ENCODE measurements around the gene FGFR2.

The FGFR2 gene

DNA sequence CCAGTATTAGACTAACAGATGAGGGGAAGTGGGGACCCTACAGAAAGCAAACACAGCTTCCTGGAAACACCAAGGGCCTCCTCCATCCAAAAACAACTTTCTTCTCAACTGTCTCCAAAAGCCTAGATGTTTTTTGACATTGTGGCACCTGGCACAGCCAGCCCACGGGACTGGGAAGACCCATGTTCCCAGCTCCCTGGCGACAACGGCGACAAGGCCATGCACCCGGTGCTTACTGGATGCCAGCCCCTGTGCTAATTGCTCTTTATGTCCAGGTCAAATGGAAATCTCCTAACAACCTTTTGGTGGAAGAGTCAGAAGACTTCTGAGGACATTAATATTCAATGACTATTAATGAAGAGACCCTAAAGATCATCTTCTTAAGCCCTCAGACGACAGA lies 7.1 kb downstream of the FGFR2 start:
- TF ChIP-seq RAD21 (IDR thresholded peaks at IDR 0.05; ENCODE audit: low read depth): no peak

- no peak for TF ChIP-seq TAF1 (IDR thresholded peaks at IDR 0.05; ENCODE audit: low read depth)
- TF ChIP-seq YY1 (IDR thresholded peaks at IDR 0.05; ENCODE audit: low read depth): no peak
- no peak for TF ChIP-seq EP300 (IDR thresholded peaks at IDR 0.05; ENCODE audit: borderline replicate concordance)
- TF ChIP-seq EGR1 (IDR thresholded peaks at IDR 0.05): no peak
- TF ChIP-seq CREB1 (IDR thresholded peaks at IDR 0.05; ENCODE audit: low read depth): no peak
Measured at GRCh38 chr10:121590772-121591171, 7.5 kb downstream of the FGFR2 start.

DNA sequence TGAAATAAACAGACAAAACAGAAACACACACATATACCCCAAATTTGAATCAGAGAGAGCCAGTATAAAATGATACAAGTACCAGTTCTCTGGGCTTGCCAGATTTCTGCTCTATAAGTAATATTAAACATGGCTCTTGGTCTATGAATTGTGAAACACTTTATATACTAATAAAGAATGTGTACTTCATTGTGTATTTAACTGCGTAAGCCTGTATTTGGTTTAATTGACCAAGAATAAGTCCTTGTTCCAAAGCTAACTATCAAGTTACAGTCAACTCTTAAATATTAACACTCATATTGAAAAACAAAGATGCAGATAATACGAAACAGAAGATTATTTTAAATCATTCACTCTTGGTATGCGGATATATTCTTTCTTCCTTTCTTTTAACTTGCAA lies 8.7 kb downstream of the FGFR2 start:
- TF ChIP-seq NFIC (IDR thresholded peaks at IDR 0.05) (no peak), TEAD4 (IDR thresholded peaks at IDR 0.05) (no peak), FOXM1 (IDR thresholded peaks at IDR 0.05; ENCODE audit: borderline replicate concordance, low read depth) (no peak), EGR1 (IDR thresholded peaks at IDR 0.05) (no peak), RAD21 (IDR thresholded peaks at IDR 0.05; ENCODE audit: low read depth) (no peak), ZBTB7A (IDR thresholded peaks at IDR 0.05; ENCODE audit: low read depth) (no peak), TCF12 (IDR thresholded peaks at IDR 0.05; ENCODE audit: low read depth) (no peak), TAF1 (IDR thresholded peaks at IDR 0.05; ENCODE audit: low read depth) (no peak), EP300 (IDR thresholded peaks at IDR 0.05; ENCODE audit: borderline replicate concordance) (no peak), REST (IDR thresholded peaks at IDR 0.05; ENCODE audit: low read depth) (no peak), USF1 (IDR thresholded peaks at IDR 0.05) (no peak), CREB1 (IDR thresholded peaks at IDR 0.05; ENCODE audit: low read depth) (no peak), MAX (IDR thresholded peaks at IDR 0.05) (no peak), CEBPB (IDR thresholded peaks at IDR 0.05) (no peak), YY1 (IDR thresholded peaks at IDR 0.05; ENCODE audit: low read depth) (no peak)

DNA sequence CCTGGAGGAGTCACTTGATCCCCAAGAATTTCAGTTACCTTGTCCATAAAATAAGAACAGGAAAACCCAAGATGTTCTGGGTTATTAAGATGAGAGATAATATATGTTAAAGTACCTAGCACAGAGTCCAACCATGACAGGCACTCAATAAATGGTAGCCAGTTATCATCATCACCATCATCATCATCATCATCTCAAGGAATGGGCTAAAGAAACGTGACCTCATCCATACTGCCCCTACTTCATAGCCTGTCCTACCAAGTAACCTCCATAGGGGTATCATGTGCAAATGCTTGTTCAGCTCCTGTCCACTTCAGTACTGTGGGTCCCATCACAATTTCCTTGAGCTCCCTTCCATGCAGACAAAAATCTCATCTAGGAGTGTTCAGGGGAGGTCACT lies 14.4 kb downstream of the FGFR2 start:
- no peak for TF ChIP-seq CEBPB (IDR thresholded peaks at IDR 0.05)
- no peak for TF ChIP-seq RAD21 (IDR thresholded peaks at IDR 0.05; ENCODE audit: low read depth)
- TF ChIP-seq FOXM1 (IDR thresholded peaks at IDR 0.05; ENCODE audit: borderline replicate concordance, low read depth): no peak
- no peak for TF ChIP-seq TEAD4 (IDR thresholded peaks at IDR 0.05)
- no peak for TF ChIP-seq CREB1 (IDR thresholded peaks at IDR 0.05; ENCODE audit: low read depth)
- TF ChIP-seq MAX (IDR thresholded peaks at IDR 0.05): no peak
- no peak for TF ChIP-seq TCF12 (IDR thresholded peaks at IDR 0.05; ENCODE audit: low read depth)
- TF ChIP-seq YY1 (IDR thresholded peaks at IDR 0.05; ENCODE audit: low read depth): no peak
- TF ChIP-seq REST (IDR thresholded peaks at IDR 0.05; ENCODE audit: low read depth): no peak

DNA sequence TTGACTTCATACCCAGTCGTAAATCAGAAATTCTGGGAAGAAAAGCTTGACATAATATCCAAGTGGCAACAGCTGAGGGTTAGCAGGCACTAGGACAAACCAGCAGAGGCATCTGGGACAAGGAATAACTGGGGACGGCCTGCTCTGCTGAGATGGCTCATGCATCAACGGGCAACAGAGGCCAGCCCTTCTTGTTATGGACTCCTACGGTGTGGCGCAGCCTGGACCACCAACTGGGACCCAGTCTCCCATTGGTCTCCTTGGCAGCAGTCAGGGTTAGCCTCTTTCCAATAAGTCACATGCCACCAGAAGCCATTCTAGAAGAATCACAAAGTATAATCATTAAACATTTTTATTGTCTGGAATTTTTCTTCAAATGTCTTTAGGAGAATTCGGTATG lies 15.0 kb downstream of the FGFR2 start:
- TF ChIP-seq FOXM1 (IDR thresholded peaks at IDR 0.05; ENCODE audit: borderline replicate concordance, low read depth) (no peak), REST (IDR thresholded peaks at IDR 0.05; ENCODE audit: low read depth) (no peak), YY1 (IDR thresholded peaks at IDR 0.05; ENCODE audit: low read depth) (no peak), TCF12 (IDR thresholded peaks at IDR 0.05; ENCODE audit: low read depth) (no peak), EP300 (IDR thresholded peaks at IDR 0.05; ENCODE audit: borderline replicate concordance) (no peak), RAD21 (IDR thresholded peaks at IDR 0.05; ENCODE audit: low read depth) (no peak), MAX (IDR thresholded peaks at IDR 0.05) (no peak), CEBPB (IDR thresholded peaks at IDR 0.05) (no peak), EGR1 (IDR thresholded peaks at IDR 0.05) (no peak), NFIC (IDR thresholded peaks at IDR 0.05) (no peak), TEAD4 (IDR thresholded peaks at IDR 0.05) (no peak), USF1 (IDR thresholded peaks at IDR 0.05) (no peak), CREB1 (IDR thresholded peaks at IDR 0.05; ENCODE audit: low read depth) (no peak), ZBTB7A (IDR thresholded peaks at IDR 0.05; ENCODE audit: low read depth) (no peak)

All from Ishikawa (cell line).